ENCODE results near the gene MPP7.

- TF ChIP-seq POLR2A (IDR thresholded peaks at IDR 0.05; ENCODE audit: low read length) (no peak), GATA1 (IDR thresholded peaks at IDR 0.05; ENCODE audit: low read depth, low read length) (no peak)
Measured at GRCh38 chr10:28285816-28286215, 17.0 kb downstream of the MPP7 start.

Data from erythroblast (primary cell).